ENCODE data around the gene GDF2. TPM values are rescaled to one million over a fixed set of nuclear protein-coding genes. Genes with fewer than 3 reads are reported as not detected.
A peak's percentile ranks its signal among the peaks of the same experiment; 100 is the strongest.

GDF2 gene
- total RNA-seq, 1 experiment from 2014 or later = not detected

- no peaks in the 10 kb centered on the region for H3K27me3 Mint-ChIP-seq (ENCODE audit: insufficient read depth, unreplicated experiment)
- POLR2A ChIA-PET = no interaction called here
- no peaks in the 10 kb centered on the region for H3K9me3 ChIP-seq
- no peaks in the 10 kb centered on the region for H3K27me3 ChIP-seq (replicated peaks; ENCODE audit: control insufficient read depth, insufficient read depth, low read length)
- H3K36me3 Mint-ChIP-seq (ENCODE audit: insufficient read depth, unreplicated experiment) = no peaks in the 10 kb centered on the region
- no peaks in the 10 kb centered on the region for H3K4me1 Mint-ChIP-seq (ENCODE audit: low read depth, unreplicated experiment)
- H3K4me3 ChIP-seq (ENCODE audit: low read depth, low read length) = no peak overlapping the region
- intact Hi-C loops (cut with micrococcal nuclease; ENCODE audit: unreplicated experiment) = no loop called here
- no peak for TF ChIP-seq CTCF (IDR thresholded peaks at IDR 0.05; ENCODE audit: insufficient read depth in 1 of 2, low read depth in 1 of 2, low read length in 1 of 2, severe bottlenecking in 1 of 2, unreplicated experiment in 1 of 2)
- CTCF ChIA-PET = no interaction called here
- H3K9me3 Mint-ChIP-seq (ENCODE audit: unreplicated experiment) = no peaks in the 10 kb centered on the region
- H3K27ac Mint-ChIP-seq (ENCODE audit: unreplicated experiment) = no peak overlapping the region
- no TSS peak for BruUV-seq (replicated peaks)
- no peak overlapping the region for H3K4me3 Mint-ChIP-seq (ENCODE audit: unreplicated experiment)
- DNase-seq = peak in 1 of 2 experiments; percentile 28
- peaks cover 8% of the 10 kb centered on the region for H3K4me1 ChIP-seq
- no peaks in the 10 kb centered on the region for H3K36me3 ChIP-seq (ENCODE audit: control insufficient read depth, insufficient read depth, low read length)
Measured at GRCh38 chr10:47357911-47358310, 35.7 kb downstream of the GDF2 start.

- intact Hi-C loops (cut with micrococcal nuclease; ENCODE audit: unreplicated experiment) = no loop called here
- Histone ChIP-seq H3K4me1 (peaks cover 8% of the 10 kb centered on the region), H3K36me3 (ENCODE audit: control insufficient read depth, insufficient read depth, low read length) (no peaks in the 10 kb centered on the region), H3K4me3 (ENCODE audit: low read depth, low read length) (no peak overlapping the region), H3K9me3 (no peaks in the 10 kb centered on the region), H3K27me3 (replicated peaks; ENCODE audit: control insufficient read depth, insufficient read depth, low read length) (no peaks in the 10 kb centered on the region)
- BruUV-seq (replicated peaks) = no TSS peak
- ChIA-PET POLR2A (no interaction called here), CTCF (no interaction called here)
- peak in 1 of 2 experiments; percentile 27 for DNase-seq
- no peak for TF ChIP-seq CTCF (IDR thresholded peaks at IDR 0.05; ENCODE audit: insufficient read depth in 1 of 2, low read depth in 1 of 2, low read length in 1 of 2, severe bottlenecking in 1 of 2, unreplicated experiment in 1 of 2)
- H3K27me3 Mint-ChIP-seq (ENCODE audit: insufficient read depth, unreplicated experiment) = no peaks in the 10 kb centered on the region
- H3K4me1 Mint-ChIP-seq (ENCODE audit: low read depth, unreplicated experiment) = no peaks in the 10 kb centered on the region
- H3K4me3 Mint-ChIP-seq (ENCODE audit: unreplicated experiment) = no peak overlapping the region
- no peak overlapping the region for H3K27ac Mint-ChIP-seq (ENCODE audit: unreplicated experiment)
- H3K36me3 Mint-ChIP-seq (ENCODE audit: insufficient read depth, unreplicated experiment) = no peaks in the 10 kb centered on the region
- no peaks in the 10 kb centered on the region for H3K9me3 Mint-ChIP-seq (ENCODE audit: unreplicated experiment)
Measured at GRCh38 chr10:47358457-47358856, 36.2 kb downstream of the GDF2 start.

- TF ChIP-seq CTCF (IDR thresholded peaks at IDR 0.05; ENCODE audit: insufficient read depth in 1 of 2, low read depth in 1 of 2, low read length in 1 of 2, severe bottlenecking in 1 of 2, unreplicated experiment in 1 of 2) = no peak
- no peaks in the 10 kb centered on the region for H3K9me3 ChIP-seq
- Mint-ChIP-seq H3K36me3 (ENCODE audit: insufficient read depth, unreplicated experiment) (no peaks in the 10 kb centered on the region), H3K4me1 (ENCODE audit: low read depth, unreplicated experiment) (no peaks in the 10 kb centered on the region), H3K27ac (ENCODE audit: unreplicated experiment) (no peak overlapping the region), H3K4me3 (ENCODE audit: unreplicated experiment) (no peak overlapping the region), H3K27me3 (ENCODE audit: insufficient read depth, unreplicated experiment) (no peaks in the 10 kb centered on the region), H3K9me3 (ENCODE audit: unreplicated experiment) (no peaks in the 10 kb centered on the region)
- DNase-seq = peak in 1 of 2 experiments; percentile 23
- H3K36me3 ChIP-seq (ENCODE audit: control insufficient read depth, insufficient read depth, low read length) = no peaks in the 10 kb centered on the region
- CTCF ChIA-PET = interaction anchor here (3.0 kb wide), 1 partner anchor 25 kb away, joined by 13 read pairs; the partner anchor contains the start of gene ZNF488
- POLR2A ChIA-PET = no interaction called here
- H3K27me3 ChIP-seq (replicated peaks; ENCODE audit: control insufficient read depth, insufficient read depth, low read length) = no peaks in the 10 kb centered on the region
- intact Hi-C loops (cut with micrococcal nuclease; ENCODE audit: unreplicated experiment) = no loop called here
- no peak overlapping the region for H3K4me3 ChIP-seq (ENCODE audit: low read depth, low read length)
- BruUV-seq (replicated peaks) = no TSS peak
- H3K4me1 ChIP-seq = peaks cover 12% of the 10 kb centered on the region
Measured at GRCh38 chr10:47359101-47359500, 36.8 kb downstream of the GDF2 start.
